Ishikawa (cell line): ENCODE measurements around the gene TNK2.

Source experiments
- CEBPB ChIP-seq: IDR thresholded peaks from 2 replicates; pipeline ENCODE4 v1.6.1; 2012
- CREB1 ChIP-seq: IDR thresholded peaks from 2 replicates; pipeline ENCODE4 v1.6.1; 2012; ENCODE audit warnings: low read depth
- EP300 ChIP-seq: IDR thresholded peaks from 2 replicates; pipeline ENCODE4 v1.6.1; 2012; ENCODE audit warnings: borderline replicate concordance
- FOXM1 ChIP-seq: IDR thresholded peaks from 2 replicates; pipeline ENCODE4 v1.6.1; 2012; ENCODE audit warnings: low read depth, borderline replicate concordance
- NFIC ChIP-seq: IDR thresholded peaks from 2 replicates; pipeline ENCODE4 v1.6.1; 2012
- RAD21 ChIP-seq: IDR thresholded peaks from 2 replicates; pipeline ENCODE4 v1.6.1; 2012; ENCODE audit warnings: low read depth
- TAF1 ChIP-seq: IDR thresholded peaks from 2 replicates; pipeline ENCODE4 v1.6.1; 2012; ENCODE audit warnings: low read depth, mild to moderate bottlenecking
- TCF12 ChIP-seq: IDR thresholded peaks from 2 replicates; pipeline ENCODE4 v1.6.1; 2012; ENCODE audit warnings: low read depth
- YY1 ChIP-seq: IDR thresholded peaks from 2 replicates; pipeline ENCODE4 v1.6.1; 2012; ENCODE audit warnings: low read depth
- TF ChIP-seq, protein P1 (sequence below): IDR thresholded peaks from 2 replicates; pipeline ENCODE4 v1.6.1; 2012; ENCODE audit warnings: low read depth, mild to moderate bottlenecking
- TF ChIP-seq, protein P2 (sequence below): IDR thresholded peaks from 2 replicates; pipeline ENCODE4 v1.6.1; 2012

DNA sequence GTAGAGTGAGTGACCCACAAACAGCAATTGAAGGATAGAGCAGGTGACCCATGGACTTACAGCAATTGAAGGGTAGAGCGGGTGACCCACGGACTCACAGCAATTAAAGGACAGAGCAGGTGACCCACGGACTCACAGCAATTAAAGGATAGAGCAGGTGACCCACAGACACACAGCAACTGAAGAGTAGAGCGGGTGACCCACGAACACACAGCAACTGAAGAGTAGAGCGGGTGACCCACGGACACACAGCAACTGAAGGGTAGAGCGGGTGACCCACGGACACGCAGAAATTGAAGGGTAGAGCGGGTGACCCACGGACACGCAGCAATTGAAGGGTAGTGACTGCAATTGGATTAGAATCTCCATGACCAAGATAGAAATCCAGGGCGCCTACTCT lies 9.8 kb upstream of the TNK2 start:
- TF ChIP-seq TAF1 (no peak), NFIC (no peak), TCF12 (no peak), YY1 (no peak), EP300 (no peak), FOXM1 (no peak), CREB1 (no peak), RAD21 (no peak), CEBPB (no peak)
- TF ChIP-seq, protein P1, sequence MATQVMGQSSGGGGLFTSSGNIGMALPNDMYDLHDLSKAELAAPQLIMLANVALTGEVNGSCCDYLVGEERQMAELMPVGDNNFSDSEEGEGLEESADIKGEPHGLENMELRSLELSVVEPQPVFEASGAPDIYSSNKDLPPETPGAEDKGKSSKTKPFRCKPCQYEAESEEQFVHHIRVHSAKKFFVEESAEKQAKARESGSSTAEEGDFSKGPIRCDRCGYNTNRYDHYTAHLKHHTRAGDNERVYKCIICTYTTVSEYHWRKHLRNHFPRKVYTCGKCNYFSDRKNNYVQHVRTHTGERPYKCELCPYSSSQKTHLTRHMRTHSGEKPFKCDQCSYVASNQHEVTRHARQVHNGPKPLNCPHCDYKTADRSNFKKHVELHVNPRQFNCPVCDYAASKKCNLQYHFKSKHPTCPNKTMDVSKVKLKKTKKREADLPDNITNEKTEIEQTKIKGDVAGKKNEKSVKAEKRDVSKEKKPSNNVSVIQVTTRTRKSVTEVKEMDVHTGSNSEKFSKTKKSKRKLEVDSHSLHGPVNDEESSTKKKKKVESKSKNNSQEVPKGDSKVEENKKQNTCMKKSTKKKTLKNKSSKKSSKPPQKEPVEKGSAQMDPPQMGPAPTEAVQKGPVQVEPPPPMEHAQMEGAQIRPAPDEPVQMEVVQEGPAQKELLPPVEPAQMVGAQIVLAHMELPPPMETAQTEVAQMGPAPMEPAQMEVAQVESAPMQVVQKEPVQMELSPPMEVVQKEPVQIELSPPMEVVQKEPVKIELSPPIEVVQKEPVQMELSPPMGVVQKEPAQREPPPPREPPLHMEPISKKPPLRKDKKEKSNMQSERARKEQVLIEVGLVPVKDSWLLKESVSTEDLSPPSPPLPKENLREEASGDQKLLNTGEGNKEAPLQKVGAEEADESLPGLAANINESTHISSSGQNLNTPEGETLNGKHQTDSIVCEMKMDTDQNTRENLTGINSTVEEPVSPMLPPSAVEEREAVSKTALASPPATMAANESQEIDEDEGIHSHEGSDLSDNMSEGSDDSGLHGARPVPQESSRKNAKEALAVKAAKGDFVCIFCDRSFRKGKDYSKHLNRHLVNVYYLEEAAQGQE, result no peak
- TF ChIP-seq, protein P2, sequence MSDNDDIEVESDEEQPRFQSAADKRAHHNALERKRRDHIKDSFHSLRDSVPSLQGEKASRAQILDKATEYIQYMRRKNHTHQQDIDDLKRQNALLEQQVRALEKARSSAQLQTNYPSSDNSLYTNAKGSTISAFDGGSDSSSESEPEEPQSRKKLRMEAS, result no peak
